ENCODE measurements around the gene ADPRS. TPM values are rescaled to one million over a fixed set of nuclear protein-coding genes. Genes with fewer than 3 reads are reported as not detected.
A peak's percentile ranks its signal among the peaks of the same experiment; 100 is the strongest.

ADPRS gene
- total RNA-seq, 2 donors from 2014 or later = 34.0 to 34.1 TPM

DNA sequence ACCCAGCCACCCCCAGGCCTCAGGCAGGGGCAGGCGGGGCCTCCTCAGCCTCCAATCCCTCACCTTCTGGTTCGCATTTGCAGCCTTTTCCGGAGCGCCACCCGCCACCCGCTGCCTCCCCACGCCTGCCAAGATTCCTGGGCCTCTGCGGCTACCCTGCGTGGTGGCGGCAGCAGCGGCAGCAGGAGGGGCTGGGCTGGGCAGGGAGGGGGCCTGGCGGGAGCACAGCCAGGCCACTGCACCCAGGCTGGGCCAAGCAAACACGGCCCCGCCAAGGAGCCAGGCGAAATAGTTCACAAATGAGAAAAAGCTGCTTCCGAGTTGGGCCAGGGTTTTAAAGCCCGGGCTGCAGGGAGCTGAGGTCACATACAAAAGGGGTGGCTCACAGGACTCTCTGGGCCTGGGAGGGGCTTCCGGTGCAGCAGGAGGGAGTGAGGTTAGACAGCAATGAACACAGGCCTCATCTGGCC, 26.5 kb downstream of the ADPRS start:
- peak overlapping the region; percentile 90 to 96 for H3K27ac ChIP-seq
- TF ChIP-seq, protein P1, sequence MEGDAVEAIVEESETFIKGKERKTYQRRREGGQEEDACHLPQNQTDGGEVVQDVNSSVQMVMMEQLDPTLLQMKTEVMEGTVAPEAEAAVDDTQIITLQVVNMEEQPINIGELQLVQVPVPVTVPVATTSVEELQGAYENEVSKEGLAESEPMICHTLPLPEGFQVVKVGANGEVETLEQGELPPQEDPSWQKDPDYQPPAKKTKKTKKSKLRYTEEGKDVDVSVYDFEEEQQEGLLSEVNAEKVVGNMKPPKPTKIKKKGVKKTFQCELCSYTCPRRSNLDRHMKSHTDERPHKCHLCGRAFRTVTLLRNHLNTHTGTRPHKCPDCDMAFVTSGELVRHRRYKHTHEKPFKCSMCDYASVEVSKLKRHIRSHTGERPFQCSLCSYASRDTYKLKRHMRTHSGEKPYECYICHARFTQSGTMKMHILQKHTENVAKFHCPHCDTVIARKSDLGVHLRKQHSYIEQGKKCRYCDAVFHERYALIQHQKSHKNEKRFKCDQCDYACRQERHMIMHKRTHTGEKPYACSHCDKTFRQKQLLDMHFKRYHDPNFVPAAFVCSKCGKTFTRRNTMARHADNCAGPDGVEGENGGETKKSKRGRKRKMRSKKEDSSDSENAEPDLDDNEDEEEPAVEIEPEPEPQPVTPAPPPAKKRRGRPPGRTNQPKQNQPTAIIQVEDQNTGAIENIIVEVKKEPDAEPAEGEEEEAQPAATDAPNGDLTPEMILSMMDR (IDR thresholded peaks at IDR 0.05) = no peak
- H3K9me3 ChIP-seq = no peaks in the 10 kb centered on the region
- ATAC-seq (ENCODE audit: insufficient number of reproducible peaks, low FRiP score, low read depth) = peak; percentile 56
- H3K36me3 ChIP-seq = no peaks in the 10 kb centered on the region
- peak; percentile 41 for DNase-seq (ENCODE audit: low spot score)
- peak overlapping the region; percentile 46 for H3K4me3 ChIP-seq
- no peaks in the 10 kb centered on the region for H3K27me3 ChIP-seq (replicated peaks; ENCODE audit: insufficient read depth)
- H3K4me1 ChIP-seq (ENCODE audit: control insufficient read depth in 1 of 2, low read depth in 2 of 2) = peaks cover 27 to 60% of the 10 kb centered on the region in 2 donors

DNA sequence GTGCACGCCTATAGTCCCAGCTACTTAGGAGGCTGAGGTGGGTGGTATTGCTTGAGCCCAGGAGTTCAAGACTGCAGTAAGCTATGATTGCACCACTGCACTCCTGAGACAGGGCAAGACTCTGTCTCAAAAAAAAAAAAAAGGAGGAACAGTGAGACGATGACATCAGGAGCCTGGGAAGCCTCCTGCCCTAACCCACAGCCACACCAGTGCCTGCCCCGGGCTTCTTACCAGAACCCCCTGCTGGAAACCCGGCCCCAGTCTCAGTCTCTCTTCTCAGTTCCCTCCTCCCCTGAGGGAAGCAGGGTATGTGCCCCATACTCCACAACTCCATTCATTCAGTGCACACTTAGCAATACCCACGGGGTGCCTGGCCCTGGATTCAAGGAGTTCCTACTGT, 27.2 kb downstream of the ADPRS start:
- Histone ChIP-seq H3K27me3 (replicated peaks; ENCODE audit: insufficient read depth) (no peaks in the 10 kb centered on the region), H3K27ac (peak overlapping the region; percentile 90 to 96), H3K4me3 (no peak overlapping the region), H3K9me3 (no peaks in the 10 kb centered on the region), H3K36me3 (no peaks in the 10 kb centered on the region), H3K4me1 (ENCODE audit: control insufficient read depth in 1 of 2, low read depth in 2 of 2) (peaks cover 27 to 63% of the 10 kb centered on the region in 2 donors)
- ATAC-seq (ENCODE audit: insufficient number of reproducible peaks, low FRiP score, low read depth) = no peak
- TF ChIP-seq, protein P1 (IDR thresholded peaks at IDR 0.05) = no peak
- no peak for DNase-seq (ENCODE audit: low spot score)

DNA sequence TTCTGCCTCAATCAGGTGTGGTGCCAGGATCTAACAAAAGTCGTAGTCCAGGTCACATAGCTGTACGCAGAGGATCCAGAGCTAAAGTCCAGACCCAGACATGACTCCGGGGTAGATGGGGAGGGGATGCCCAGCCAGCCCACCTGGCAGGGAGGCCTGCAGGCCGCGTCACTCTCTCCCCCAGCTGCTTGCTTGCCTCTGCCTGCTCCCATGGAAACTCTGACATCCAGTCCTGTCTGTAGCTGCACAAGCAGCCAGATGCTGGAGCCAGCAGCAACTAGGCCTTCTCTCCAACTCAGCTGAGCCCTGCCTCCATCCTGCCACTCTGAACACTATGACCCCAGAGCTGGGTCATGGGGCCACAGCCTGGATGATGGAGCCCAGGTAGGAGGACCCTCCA, 28.2 kb downstream of the ADPRS start:
- peak overlapping the region; percentile 90 to 96 for H3K27ac ChIP-seq
- TF ChIP-seq, protein P1 (IDR thresholded peaks at IDR 0.05) = no peak
- no peak for DNase-seq (ENCODE audit: low spot score)
- H3K27me3 ChIP-seq (replicated peaks; ENCODE audit: insufficient read depth) = no peaks in the 10 kb centered on the region
- no peaks in the 10 kb centered on the region for H3K36me3 ChIP-seq
- no peaks in the 10 kb centered on the region for H3K9me3 ChIP-seq
- peaks cover 27 to 63% of the 10 kb centered on the region in 2 donors for H3K4me1 ChIP-seq (ENCODE audit: control insufficient read depth in 1 of 2, low read depth in 2 of 2)
- no peak overlapping the region for H3K4me3 ChIP-seq
- ATAC-seq (ENCODE audit: insufficient number of reproducible peaks, low FRiP score, low read depth) = no peak

DNA sequence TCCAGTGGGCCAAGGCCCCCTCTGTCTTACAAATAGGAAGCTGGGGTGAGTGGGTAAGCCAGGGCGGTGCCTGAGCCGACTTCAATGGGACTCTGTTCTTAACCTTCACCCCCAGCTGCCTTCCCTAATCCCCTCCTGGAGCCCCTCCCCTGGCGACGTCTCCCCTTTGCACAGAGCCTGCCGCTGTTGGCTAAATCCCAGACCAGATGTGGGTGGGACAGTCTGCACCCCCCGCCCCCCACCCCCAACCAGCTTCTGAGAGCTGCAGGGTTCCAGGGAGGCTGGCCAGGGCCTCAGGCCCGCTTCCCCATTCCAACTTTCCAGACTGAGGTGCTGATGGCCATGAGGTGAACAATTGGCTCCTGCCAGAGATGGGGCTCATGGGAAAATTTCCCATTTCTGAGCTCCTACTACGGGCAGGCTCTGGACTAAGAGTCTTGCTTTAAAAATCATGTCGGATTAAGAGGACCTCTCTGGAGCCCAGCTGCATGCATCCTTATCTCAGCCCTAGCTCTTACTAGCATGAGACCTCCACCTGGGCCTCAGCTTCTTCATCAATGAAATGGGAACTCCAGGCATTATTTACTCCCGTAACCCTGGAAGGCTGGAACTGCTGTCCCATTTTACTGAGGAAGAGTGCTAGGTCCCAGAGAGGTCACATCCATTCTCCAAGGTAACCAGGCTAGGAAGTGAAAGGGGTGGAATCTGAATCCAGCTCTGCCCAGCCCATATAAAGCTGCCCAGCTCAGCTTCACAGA, 29.9 kb downstream of the ADPRS start:
- Histone ChIP-seq H3K4me1 (ENCODE audit: control insufficient read depth in 1 of 2, low read depth in 2 of 2) (peaks cover 27 to 66% of the 10 kb centered on the region in 2 donors), H3K9me3 (no peaks in the 10 kb centered on the region), H3K36me3 (no peaks in the 10 kb centered on the region), H3K4me3 (no peak overlapping the region), H3K27me3 (replicated peaks; ENCODE audit: insufficient read depth) (no peaks in the 10 kb centered on the region), H3K27ac (peak overlapping the region; percentile 90 to 96)
- DNase-seq (ENCODE audit: low spot score) = no peak
- ATAC-seq (ENCODE audit: insufficient number of reproducible peaks, low FRiP score, low read depth) = no peak
- TF ChIP-seq, protein P1 (IDR thresholded peaks at IDR 0.05) = no peak

DNA sequence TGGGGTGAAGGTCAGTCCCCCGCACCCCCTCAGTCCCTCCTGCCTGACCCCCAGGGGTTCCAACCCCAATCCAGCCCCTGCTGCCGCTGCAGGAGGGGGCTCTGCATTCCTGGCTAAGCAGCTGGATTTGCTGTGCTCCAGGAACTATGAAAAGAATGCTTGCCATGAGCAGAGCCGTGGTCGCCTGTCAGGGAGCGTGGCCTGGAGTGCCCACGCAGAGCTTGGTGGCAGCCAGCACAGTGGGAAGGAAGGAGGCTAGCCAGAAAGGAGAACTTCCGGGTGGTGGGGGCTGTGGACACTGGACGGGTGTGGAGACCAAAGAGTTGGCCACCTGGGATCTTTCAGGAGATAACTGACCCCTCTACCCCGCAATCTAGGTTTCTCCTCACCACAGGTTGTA, 30.8 kb downstream of the ADPRS start:
- H3K4me1 ChIP-seq (ENCODE audit: control insufficient read depth in 1 of 2, low read depth in 2 of 2) = peaks cover 30 to 72% of the 10 kb centered on the region in 2 donors

More for the DNA sequence above, 30.8 kb downstream of the ADPRS start:
- no peaks in the 10 kb centered on the region for H3K27me3 ChIP-seq (replicated peaks; ENCODE audit: insufficient read depth)
- DNase-seq (ENCODE audit: low spot score) (no peak), ATAC-seq (ENCODE audit: insufficient number of reproducible peaks, low FRiP score, low read depth) (no peak)
- H3K9me3 ChIP-seq = no peaks in the 10 kb centered on the region
- H3K27ac ChIP-seq = peak overlapping the region; percentile 69 to 90
- H3K36me3 ChIP-seq = no peaks in the 10 kb centered on the region
- peak overlapping the region; percentile 5 for H3K4me3 ChIP-seq
- TF ChIP-seq, protein P1 (IDR thresholded peaks at IDR 0.05) = no peak
